ENCODE data around the gene GGA3.
"Not testable (repeated sequence)": the region's sequence is repeated elsewhere in the genome, so short reads cannot be mapped to it uniquely, and the experiment has no call there.

Gene GGA3

DNA sequence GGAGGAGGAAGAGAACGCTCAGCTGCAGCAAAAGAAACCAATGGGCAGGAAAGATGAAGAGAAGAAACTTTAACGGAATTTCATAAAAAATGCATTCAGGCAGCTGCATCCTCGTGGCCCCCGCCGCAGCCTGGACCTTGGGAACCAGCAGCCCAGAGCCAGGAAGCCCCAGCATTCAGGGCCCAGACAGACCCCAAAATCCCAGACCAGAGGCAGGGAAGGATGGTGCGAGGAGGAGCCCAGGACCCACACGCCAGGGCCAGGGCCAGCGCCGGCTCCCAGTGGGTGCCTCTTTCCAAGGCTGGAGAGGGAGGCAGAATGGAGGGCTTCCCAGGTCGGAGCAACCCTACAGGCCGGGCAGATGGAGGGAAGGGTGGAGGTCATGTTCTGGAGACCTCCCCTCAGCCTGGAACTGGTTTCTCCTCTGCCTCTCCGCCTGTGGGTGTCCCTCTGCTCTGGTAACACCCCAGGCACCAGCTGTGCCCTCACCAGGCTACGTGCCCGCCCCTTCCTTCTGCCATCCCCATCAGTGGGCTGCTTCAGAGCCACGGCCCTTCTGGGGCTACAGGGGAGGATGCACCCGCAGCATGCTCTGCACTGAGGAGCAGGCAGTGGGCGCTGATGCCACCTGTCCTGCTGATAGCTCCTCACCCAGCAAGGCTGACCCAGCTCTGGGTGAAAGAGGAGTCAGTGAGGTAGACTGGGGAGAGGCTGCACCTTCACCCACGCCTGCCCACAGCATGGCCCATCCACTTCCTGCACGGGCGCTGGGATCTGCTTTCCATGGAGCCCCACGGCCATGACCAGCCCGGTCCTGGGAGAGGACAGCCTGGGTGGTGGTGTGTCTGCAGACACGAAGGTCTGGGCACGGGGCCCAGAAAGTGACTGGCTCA lies 10.8 kb upstream of the GGA3 start:
- DNase-seq (ENCODE audit: low spot score), result no peak

DNA sequence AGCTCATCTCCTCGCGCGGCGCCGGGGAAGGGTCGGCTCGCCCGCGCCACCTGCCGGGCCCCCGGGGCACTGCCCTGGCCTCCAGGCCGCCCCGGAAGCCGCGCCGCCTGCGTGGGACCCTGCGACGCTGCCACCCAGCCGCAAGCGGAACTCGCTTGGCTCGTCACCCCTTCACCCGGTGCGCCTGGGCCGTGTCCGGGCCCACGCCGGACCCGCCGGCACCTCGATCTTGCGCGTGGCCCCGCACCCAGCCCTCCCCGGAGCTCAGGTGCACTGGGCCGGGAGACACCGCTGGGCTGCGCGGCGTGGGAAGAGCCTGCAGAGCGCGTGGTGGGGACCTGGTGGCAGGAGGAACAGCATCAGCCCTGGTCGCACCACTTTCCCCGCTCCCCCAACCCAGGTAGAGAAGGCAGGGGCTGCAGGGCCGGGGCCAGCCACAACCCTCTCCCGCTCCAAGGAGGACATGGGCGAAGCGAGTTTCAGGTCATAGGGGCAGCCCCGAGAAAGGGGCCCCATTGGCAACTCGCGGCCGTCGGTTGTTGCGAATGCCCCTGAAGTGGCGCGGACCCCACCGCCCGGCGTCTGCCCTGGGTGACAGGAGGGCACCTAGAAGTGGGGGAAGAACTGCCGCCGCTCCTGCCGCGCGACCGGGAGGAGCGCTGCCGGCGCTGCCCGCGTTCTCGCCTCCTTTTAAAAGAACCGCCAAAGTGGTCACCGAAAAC lies 10.0 kb upstream of the GGA3 start:
- peak; percentile 42 for DNase-seq (ENCODE audit: low spot score)

DNA sequence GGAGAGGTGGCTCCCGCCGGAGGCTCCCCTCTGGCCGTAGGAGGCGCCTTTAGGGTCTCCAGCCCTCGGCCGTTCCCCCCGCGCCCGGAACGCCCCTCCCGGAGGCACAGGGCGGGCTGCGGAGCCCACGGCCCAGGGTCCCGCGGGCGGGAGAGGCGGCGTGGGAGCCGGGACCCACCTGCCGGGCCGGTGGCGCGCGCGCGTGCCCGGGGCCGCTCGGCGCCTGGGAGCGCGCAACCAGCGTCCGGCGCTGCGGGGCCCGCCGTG lies 9.5 kb upstream of the GGA3 start, which contains the start of gene MIF4GD:
MIF4GD (minus strand) TSS at position 266 of the 267 bp plus-strand sequence. CDS start 1,036 bp downstream, outside the sequence.
- no peak for DNase-seq (ENCODE audit: low spot score)

DNA sequence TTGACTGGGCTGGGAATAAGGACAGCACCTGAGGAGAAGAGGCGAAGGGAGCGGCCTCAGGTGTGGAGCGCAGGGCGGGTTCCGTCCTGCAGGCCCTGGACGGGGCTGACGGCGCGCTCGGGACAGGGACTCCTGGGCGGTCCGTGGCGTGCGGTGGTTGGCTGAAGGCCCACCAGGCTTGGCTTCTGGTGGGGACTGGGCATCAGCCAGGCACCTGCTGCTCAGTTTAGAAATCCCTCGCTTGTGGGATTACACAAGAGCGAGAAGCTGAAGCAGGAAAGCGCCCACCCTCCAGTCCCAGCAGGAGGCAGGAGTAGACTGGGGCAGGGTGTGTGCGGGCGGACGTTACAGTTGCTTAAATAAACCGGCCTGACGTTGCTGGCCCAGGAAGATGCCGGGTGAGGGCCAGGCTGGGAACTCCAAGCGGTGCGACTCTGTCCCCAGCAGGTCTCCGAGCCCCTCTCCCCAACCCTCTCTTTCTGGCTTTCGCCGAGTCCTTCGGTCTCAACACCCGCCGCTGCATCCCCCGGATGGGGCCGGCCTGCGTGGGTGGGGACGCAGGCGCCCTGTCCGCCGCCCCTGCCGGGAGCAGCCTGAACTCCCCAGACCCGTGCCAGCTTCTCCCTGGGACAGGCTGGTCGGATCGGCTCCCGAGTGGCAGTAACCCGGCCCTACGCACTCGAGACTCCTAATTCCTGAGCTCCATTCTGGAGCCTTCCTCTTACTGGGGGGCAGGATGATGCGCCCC lies 9.0 kb upstream of the GGA3 start:
- DNase-seq (ENCODE audit: low spot score), result no peak

DNA sequence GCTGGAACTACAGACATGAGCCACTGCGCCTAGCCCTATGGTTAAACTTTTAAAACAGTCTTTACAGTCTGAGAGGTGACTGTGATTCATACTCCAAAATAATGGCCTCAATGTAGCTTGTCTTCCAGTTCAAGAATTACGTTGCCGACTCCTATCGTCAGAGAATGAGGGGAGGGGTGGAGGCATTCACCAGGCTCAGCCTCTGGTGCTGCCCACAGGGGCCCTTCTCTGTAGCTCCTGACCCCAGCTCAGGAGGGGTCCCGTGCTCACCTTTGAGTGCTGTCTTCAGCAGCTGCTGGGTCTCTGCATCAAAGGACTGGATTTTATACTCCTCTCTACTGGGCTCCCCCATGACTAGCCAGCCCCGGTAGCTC lies 8.4 kb upstream of the GGA3 start:
- DNase-seq (ENCODE audit: low spot score), result no peak

DNA sequence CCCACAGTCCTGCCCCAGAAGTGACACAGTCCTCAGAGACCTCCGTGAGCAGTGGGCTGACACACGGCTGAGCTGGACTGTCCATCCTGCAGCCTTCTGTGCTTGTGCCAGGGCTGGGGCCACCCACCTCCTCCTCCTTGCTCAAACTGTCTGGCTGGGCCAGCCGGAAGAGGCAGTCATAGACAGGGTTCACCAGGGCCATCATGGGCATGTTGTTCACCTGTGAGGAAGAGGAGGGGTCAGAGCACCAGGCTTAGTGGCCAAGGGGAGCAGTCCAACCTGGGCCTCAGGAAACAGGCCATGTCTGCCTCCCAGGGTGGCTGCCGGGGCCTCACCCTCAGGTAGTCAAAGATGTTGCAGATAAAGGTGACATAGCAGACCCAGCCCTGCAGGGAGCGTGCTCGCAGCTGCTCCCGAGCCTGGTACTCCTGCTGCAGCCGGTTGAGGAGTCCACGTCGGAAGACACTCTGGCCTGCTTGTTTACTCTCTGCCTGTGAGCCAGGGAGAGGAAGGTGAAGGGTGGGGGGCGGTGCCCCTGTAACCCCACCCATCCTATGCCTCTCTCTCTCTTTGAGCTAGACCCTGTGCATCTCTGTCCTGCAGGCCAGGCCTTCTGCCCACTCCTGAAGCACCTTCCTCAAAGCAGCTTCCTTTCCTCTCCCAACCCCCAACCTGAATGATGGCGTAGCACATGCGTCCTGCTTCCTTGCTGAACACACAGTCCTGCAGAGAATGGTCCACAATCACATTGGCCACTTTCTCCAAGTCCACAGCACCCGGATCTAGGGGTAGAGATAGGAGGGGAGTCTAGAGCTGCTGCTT lies 6.2 kb upstream of the GGA3 start:
- DNase-seq (ENCODE audit: low spot score), result no peak

DNA sequence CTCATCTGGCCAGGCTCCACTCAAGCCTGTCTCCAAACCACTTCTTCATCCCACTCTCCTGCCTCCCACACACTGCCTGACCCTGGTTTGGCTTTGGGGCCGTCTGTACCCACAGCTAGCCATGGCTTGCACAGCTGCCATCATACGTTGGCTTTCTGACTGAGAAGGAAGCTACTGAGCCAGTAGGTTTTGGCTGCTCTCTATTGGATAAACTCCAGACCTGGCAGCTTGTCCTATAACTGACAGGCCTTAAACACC lies 5.7 kb upstream of the GGA3 start:
- DNase-seq (ENCODE audit: low spot score), result peak; percentile 69

DNA sequence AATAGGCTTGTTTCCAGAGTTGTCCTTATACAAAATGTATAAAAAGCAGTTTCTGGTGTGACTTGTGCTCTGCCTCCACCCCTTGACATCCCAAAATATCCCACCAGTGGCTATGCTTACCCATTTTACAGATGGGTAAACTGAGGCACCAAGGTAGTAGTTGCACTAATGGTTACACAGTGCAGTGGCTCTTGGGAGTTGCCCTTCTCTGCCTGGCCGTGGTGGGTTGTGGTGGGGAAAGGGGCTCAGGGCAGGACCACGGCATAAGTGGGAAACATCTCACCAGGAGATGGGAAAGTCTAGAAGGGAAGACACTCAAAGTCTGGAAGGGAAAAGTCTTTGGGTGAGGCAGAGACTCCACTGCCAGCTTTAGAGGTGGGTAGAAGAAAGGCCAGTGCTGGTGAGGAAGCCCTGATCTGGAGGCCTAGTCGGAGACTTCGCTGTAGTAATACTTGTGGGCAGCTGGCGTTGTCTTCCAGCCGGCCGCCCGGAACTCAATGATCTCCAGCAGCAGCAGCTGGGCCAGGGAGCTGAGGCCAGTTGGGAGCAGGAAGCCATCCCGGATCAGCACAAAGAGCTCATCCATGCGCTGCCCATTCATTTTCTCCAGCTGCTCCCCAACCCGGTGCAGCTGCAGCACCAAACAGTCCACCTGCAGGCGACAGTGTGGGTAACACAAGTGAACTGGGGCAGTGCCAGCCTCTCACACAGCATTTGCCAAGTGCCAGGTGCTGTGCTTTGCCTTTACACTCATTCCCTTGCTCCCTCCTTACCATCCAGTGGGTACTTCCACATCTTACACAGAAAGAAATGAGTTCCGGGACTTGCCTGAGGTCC lies 5.1 kb upstream of the GGA3 start:
- no peak for DNase-seq (ENCODE audit: low spot score)

DNA sequence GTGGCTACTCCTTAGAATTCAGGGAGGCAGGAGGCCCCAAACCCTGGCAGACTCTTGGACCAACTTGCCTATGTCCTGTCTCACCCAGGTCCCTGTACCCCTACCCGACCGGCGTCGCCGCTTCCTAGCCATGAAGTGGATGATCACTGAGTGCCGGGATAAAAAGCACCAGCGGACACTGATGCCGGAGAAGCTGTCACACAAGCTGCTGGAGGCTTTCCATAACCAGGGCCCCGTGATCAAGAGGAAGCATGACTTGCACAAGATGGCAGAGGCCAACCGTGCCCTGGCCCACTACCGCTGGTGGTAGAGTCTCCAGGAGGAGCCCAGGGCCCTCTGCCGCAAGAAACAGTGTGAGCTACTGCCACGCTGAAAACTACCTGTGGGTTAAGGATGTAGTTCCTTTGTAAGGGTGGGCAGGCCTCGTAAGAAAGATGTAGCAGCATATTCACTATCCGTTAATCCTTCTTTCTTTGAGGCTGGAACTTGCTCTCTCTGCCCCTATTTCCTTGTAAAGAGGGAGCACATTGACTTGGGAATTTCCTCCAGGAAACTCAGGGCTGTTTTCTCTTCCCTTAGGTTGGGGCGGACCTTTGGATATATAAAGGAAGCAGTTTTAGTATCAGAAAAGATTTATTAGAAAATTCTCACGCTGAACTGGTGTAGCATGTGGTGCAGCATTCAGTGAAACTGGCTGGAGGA lies 4.4 kb upstream of the GGA3 start:
- DNase-seq (ENCODE audit: low spot score), result no peak

DNA sequence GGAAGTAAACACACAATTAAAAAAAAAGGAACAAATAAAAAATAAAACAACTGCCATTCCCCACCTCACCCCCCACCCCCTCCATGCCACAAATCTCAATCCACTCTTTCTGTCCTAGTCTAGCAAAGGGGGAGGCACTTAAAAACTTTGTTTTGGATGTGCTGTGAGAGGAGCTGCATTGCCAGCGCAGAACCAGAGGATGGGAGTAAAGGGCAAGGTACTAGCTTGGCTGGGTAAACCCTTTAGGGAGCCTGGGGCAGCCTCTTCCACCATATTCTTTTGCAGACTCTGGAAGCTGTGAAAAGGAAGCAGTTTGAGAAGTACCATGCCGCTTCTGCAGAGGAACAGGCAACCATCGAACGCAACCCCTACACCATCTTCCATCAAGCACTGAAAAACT lies 1.6 kb upstream of the GGA3 start:
- no peak for DNase-seq (ENCODE audit: low spot score)

DNA sequence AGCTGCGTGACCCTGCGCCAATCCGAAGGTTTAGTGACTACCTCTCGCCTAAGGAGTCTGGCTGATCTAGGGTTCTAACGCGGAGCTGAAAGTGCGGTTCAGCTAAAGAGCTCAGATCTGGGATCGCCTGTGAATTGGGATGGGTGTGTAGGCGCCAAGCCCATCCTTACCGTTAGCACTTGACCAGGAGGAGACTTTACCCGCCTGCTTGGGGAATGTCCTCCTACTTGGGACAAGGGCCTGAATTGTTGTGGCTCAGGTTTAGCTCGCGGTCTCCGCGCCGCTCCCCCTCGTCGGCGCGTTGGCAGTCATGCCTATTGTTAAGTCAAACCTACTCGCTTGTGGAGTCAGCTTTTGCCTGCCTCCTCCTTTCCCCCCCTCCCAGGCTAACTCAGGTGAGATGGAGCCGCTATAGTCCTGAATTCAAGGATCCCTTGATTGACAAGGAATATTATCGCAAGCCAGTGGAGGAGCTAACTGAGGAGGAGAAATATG lies 753 bp upstream of the GGA3 start:
- DNase-seq (ENCODE audit: low spot score), result peak; percentile 36

DNA sequence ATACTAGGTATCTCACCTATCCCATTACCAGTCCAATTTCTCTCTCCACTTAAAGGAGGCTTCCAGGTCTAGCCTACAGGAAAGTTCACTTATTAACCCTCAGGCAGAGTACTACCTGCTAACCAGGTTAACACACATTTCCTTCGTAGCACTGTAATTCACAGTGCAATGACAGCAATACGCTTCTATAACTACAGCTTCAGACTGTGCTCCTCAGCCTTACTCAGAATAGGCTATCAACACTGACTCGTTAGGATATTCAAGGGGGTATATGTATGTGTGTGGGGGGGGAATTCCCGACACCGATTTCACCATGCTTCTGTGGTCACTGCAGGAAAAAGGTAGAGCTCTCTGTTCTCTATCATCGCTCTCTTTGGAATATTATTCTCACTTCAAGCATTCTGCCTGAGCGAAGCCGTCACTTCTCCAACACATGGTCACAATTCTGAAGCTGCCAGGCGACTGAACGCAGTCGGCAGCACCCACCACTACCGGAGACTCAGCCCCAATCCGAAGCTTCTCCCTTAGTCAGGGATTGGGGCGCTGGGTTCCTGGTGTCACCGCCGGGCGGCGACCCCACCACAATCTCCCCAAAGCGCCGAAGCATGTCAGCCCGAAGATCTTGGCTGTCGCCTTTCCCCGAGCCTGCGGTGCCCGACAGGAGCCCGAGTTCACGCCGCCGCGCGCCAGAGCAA lies 618 bp downstream of the GGA3 start:
- no peak for DNase-seq (ENCODE audit: low spot score)

DNA sequence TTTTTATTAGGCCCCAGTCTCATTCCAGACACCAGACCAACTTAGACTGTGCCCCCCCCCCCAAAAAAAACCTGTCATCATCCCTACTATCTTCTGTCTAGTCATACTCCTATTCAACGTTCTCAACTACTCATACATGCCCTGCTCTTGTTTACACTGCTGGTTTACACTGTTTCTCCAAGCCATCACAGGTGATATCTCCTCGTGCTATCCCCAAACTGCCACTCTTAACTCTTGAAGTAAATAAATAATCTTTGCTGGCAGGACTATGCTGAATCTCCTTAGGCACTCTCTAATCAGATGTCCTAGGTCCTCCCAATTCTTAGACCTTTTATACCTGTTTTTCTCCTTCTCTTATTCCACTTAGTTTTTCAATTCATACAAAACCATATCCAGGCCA lies 4.2 kb downstream of the GGA3 start:
- not testable (repeated sequence) for DNase-seq (ENCODE audit: low spot score)

DNA sequence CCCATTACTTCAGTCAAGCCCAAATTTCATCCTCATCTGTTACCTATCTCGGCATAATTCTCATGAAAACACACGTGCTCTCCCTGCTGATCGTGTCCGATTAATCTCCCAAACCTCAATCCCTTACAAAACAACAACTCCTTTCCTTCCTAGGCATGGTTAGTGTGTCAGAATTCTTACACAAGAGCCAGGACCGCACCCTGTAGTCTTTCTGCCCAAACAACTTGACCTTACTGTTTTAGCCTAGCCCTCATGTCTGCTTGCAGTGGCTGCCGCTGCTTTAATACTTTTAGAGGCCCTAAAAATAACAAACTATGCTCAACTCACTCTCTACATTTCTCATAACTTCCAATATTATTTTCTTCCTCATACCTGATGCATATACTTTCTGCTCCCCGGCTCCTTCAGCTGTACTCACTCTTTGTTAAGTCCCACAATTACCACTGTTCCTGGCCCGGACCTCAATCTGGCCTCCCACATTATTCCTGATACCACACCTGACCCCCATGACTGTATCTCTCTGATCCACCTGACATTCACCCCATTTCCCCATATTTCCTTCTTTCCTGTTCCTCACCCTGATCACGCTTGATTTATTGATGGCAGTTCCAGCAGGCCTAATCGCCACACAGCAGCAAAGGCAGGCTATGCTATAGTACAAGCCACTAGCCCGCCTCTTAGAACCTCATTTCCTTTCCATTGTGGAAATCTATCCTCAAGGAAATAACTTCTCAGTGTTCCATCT lies 5.3 kb downstream of the GGA3 start:
- DNase-seq (ENCODE audit: low spot score), result not testable (repeated sequence)

DNA sequence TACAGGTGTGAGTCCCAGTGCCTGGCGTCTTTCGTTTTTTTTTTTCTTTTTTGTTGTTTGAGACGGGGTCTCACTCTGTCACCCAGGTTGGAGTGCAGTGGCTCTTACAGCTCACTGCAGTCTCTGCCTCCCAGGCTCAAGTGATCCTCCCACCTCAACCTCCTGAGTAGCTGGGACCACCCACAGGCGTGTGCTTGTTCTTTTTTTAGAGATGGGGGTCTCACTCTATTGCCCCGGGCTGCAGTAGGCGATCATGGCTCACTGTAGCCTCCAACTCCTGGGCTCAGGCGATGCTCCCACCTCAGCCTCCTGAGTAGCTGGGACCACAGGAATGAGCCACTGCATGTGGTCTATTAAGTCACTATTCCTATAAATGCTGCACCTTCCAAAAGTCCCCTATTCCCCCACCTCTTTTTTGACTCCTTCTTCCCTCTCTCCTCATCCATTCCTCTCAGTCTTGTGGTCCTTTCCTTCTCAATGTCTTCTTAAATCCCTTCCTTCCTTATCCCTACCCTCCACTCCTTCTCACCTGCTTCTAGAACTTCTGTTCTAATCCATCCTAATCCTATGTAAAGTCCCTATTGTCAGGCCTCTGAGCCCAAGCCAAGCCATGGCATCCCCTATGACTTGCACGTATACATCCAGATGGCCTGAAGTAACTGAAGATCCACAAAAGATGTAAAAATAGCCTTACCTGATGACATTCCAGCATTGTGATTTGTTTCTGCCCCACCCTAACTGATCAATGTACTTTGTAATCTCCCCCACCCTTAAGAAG lies 9.2 kb downstream of the GGA3 start:
- no peak for DNase-seq (ENCODE audit: low spot score)

DNA sequence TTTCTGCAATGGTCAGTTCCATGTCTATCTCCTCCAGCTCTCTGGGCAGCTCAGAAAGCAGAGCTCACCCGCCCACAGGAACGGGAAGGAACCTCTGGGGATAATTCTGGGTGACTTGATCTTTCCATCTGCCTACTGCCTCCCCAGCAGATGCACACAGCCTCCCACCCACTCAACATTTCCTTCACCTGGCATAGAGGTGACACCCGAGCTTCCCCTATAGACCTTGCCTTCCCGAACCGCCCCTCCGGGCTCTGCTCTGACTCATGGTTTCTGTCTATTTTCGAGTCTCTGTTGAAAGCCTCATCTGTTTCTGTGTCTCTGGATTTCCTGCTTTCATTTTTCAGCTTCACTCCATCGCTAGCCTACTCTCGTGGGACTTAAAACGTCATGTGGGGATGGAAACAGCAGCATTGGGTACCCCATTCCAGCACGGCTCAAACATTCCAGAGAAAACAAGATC lies 11.4 kb downstream of the GGA3 start:
- DNase-seq (ENCODE audit: low spot score), result no peak

DNA sequence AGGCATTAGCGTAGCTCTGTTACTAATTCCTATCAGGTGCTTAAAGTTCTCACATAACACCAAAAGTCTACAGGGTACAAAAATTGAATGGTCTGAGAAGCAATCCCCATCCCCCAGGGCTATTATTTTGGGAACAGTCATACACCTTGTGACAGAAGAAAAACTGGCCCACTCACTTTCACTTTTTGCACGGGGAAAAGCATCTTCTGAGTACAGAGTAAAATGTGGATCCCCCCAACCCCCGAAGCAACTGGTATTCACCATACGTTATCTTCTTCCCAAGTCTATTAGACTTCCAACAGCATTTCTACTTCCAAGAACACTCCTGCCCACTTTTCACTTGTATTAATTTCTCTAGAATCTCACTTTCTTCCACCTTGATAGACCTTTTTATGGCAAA lies 11.8 kb downstream of the GGA3 start:
- DNase-seq (ENCODE audit: low spot score), result no peak

DNA sequence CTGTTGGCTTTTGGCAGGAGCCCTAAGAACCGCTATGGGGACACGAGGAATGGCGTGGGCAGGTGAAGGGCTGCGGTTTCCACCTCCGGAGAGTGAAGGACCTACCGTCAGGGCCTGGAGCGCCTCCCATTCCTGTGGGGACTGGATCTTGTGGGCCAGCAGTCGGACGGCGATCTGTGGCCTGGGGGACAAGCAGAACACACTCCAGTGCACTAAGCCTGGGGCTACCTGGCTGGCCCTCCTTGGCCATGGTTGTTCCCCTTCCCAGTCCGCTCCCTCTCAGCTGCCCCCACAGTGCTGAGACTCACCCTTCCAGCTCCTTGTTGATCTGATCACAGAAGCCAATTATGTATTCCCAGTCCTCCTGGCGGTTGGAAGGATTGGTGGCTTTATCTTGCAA lies 15.0 kb downstream of the GGA3 start:
- DNase-seq (ENCODE audit: low spot score), result no peak

Data from pons (tissue), 1 donor.